Lower lobe of right lung (tissue), 2 donors: Measurements from ENCODE around the gene DTX4. TPM values are rescaled to one million over a fixed set of nuclear protein-coding genes. Genes with fewer than 3 reads are reported as not detected.

Experiments
- ATAC-seq, 2 donors: fragments of 200-7000 bp; cut with Tn5 transposase; one replicate each; pipeline ENCODE4 v1.9.1; 2020 to 2022; ENCODE audit warnings: mild to moderate bottlenecking in 2 of 2, moderate library complexity in 2 of 2
- DNase-seq: peaks from one replicate; pipeline ENCODE4 v3.0.0-alpha.2; 2020
- H3K27ac ChIP-seq: fragments of 200-600 bp; one replicate; pipeline ENCODE4 v1.8.0; 2022
- H3K27me3 ChIP-seq: fragments of 200-600 bp; one replicate; pipeline ENCODE4 v1.8.0; 2022; ENCODE audit warnings: low read depth
- H3K36me3 ChIP-seq: fragments of 200-600 bp; one replicate; pipeline ENCODE4 v1.8.0; 2022; ENCODE audit warnings: mild to moderate bottlenecking
- H3K4me1 ChIP-seq: fragments of 200-600 bp; one replicate; pipeline ENCODE4 v1.8.0; 2022
- H3K4me3 ChIP-seq: fragments of 200-600 bp; one replicate; pipeline ENCODE4 v1.8.0; 2022; ENCODE audit warnings: mild to moderate bottlenecking
- H3K9me3 ChIP-seq: fragments of 200-600 bp; one replicate; pipeline ENCODE4 v1.8.0; 2022
- intact Hi-C: fragments of 100-400 bp; cut with DNase I; formaldehyde crosslinking; loops from one replicate; pipeline ENCODE4 v1.11.0; 2022
- total RNA-seq: library from RNA; stranded (reverse); fragmentation: NEBNext Ultra II Directional; extraction: Animal tissue kit (Norgen Biotek cat#: 25700); gene quantifications from one replicate; pipeline ENCODE4 v1.2.1, GENCODE V29; 2021
- TF ChIP-seq, protein P1 (sequence below): fragments of 200-600 bp; IDR thresholded peaks from one replicate; pipeline ENCODE4 v1.8.0; 2022; ENCODE audit warnings: antibody characterized with exemption, mild to moderate bottlenecking
- donor health status: DM: no; HTN: yes; CAD: no; lungs with severe emphysema.

DTX4 gene
- total RNA-seq, 1 donor from 2014 or later, result 51.7 TPM

DNA sequence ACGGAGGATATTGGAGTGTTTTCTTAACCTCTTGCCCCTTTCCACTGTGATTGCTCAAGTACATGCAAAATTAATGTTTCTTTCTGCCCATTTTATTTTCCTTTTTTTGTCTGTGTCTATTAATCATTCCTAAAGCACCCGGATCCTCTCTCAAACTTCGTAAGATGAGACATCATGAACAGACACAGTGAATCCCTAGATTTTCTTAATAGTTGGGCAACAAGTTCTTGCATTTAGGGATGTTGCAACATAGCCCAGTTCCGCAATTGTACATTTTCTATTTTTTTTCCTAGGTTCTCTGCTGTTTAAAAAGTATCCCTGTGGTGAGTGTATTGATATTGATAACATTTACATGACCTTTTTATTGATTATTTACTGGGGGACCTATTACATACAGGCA lies 26.4 kb upstream of the DTX4 start:
- TF ChIP-seq, protein P1, sequence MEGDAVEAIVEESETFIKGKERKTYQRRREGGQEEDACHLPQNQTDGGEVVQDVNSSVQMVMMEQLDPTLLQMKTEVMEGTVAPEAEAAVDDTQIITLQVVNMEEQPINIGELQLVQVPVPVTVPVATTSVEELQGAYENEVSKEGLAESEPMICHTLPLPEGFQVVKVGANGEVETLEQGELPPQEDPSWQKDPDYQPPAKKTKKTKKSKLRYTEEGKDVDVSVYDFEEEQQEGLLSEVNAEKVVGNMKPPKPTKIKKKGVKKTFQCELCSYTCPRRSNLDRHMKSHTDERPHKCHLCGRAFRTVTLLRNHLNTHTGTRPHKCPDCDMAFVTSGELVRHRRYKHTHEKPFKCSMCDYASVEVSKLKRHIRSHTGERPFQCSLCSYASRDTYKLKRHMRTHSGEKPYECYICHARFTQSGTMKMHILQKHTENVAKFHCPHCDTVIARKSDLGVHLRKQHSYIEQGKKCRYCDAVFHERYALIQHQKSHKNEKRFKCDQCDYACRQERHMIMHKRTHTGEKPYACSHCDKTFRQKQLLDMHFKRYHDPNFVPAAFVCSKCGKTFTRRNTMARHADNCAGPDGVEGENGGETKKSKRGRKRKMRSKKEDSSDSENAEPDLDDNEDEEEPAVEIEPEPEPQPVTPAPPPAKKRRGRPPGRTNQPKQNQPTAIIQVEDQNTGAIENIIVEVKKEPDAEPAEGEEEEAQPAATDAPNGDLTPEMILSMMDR, result no peak
- Histone ChIP-seq H3K27me3 (no peaks in the 10 kb centered on the region), H3K4me1 (peaks cover 35% of the 10 kb centered on the region), H3K36me3 (peaks cover 21% of the 10 kb centered on the region), H3K9me3 (no peaks in the 10 kb centered on the region), H3K27ac (peak overlapping the region; percentile 96), H3K4me3 (peak overlapping the region; percentile 81)
- DNase-seq (no peak), ATAC-seq (no peak)
- intact Hi-C loops, result no loop called here

DNA sequence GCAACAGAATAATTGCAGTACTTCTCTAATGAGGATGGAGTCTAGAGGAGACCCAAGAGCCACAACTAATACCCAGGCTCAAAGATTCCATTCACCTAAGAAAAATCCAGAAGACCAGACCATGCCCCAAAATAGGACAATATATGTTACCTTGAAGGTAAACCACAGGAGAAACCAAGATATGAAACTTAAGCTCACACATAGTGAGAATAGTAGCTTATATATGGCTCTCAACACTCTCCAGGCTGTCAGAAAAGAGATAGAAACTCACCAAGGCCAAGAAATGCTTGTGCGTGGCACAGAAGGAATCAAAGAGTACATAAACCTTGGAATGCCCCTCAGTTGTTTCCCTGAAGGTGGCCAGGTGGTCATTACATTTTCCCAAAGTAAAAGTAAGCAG lies 20.2 kb upstream of the DTX4 start:
- intact Hi-C loops, result no loop called here
- DNase-seq (no peak), ATAC-seq (no peak)
- Histone ChIP-seq H3K27me3 (no peaks in the 10 kb centered on the region), H3K27ac (no peak overlapping the region), H3K36me3 (peaks cover 37% of the 10 kb centered on the region), H3K4me1 (no peaks in the 10 kb centered on the region), H3K9me3 (no peaks in the 10 kb centered on the region), H3K4me3 (no peak overlapping the region)
- TF ChIP-seq, protein P1, result no peak

DNA sequence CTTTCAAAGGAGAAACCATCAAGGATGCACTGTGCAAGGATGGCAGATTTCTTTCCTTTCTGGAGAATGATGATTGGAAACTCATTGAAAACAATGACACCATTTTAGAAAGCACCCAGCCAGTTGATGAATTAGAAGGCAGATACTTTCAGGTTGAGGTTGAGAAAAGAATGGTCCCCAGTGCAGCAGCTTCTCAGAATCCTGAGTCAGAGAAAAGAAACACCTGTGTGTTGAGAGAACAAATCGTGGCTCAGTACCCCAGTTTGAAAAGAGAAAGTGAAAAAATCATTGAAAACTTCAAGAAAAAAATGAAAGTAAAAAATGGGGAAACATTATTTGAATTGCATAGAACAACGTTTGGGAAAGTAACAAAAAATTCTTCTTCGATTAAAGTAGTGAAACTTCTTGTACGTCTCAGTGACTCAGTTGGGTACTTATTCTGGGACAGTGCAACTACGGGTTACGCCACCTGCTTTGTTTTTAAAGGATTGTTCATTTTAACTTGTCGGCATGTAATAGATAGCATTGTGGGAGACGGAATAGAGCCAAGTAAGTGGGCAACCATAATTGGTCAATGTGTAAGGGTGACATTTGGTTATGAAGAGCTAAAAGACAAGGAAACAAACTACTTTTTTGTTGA lies 19.5 kb upstream of the DTX4 start:
- intact Hi-C loops, result no loop called here
- H3K27ac ChIP-seq, result no peak overlapping the region
- H3K4me1 ChIP-seq, result no peaks in the 10 kb centered on the region
- H3K36me3 ChIP-seq, result peaks cover 31% of the 10 kb centered on the region
- H3K4me3 ChIP-seq, result no peak overlapping the region
- no peaks in the 10 kb centered on the region for H3K9me3 ChIP-seq
- no peak for ATAC-seq
- no peak for DNase-seq
- no peaks in the 10 kb centered on the region for H3K27me3 ChIP-seq
- TF ChIP-seq, protein P1, result no peak

DNA sequence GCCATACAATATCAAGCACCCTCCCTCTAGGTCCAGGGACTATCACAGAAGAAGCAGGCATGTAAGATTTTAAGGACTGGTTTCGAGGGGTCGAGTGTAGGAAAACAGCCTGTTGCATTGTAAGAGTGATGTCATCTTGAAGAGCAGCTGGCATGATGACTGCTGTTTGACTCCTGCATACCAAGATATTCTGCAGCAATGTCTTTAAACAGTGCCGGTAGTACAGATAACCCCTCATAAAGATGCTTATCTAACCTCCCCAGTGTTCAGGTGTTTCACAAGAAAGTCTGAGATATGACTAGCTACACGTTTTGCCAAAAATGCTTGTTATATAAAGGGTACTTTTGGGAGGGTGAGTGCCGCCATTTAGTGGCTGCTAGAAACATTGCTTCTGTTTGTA lies 17.3 kb upstream of the DTX4 start:
- no peaks in the 10 kb centered on the region for H3K4me1 ChIP-seq
- peak in 1 of 2 donors; percentile 28 for ATAC-seq
- no peaks in the 10 kb centered on the region for H3K27me3 ChIP-seq
- H3K36me3 ChIP-seq, result peaks cover 21% of the 10 kb centered on the region
- TF ChIP-seq, protein P1, result no peak
- no peak overlapping the region for H3K27ac ChIP-seq
- H3K9me3 ChIP-seq, result no peaks in the 10 kb centered on the region
- no peak for DNase-seq
- intact Hi-C loops, result no loop called here
- H3K4me3 ChIP-seq, result no peak overlapping the region

DNA sequence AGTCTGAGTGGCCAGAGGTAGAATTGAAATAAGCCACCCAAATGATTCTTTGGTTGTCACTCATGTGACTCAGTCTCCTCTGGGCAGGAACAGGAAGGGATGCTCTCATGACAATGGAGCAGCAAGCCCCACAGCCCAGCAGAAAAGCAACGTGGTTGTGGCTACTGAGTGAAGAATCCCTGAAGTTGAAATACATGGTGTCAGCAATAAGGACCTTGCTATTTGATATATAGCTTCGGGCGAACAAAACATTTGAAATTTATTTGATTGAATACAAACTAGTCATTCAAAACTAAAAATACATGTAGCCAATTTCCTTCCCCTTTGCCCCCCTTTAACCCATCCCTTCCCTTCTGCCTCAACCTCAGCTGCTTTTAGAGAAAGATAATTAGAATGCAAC lies 14.5 kb upstream of the DTX4 start:
- no peaks in the 10 kb centered on the region for H3K4me1 ChIP-seq
- TF ChIP-seq, protein P1, result no peak
- H3K9me3 ChIP-seq, result no peaks in the 10 kb centered on the region
- DNase-seq (no peak), ATAC-seq (no peak)
- no peaks in the 10 kb centered on the region for H3K36me3 ChIP-seq
- intact Hi-C loops, result no loop called here
- no peak overlapping the region for H3K4me3 ChIP-seq
- no peaks in the 10 kb centered on the region for H3K27me3 ChIP-seq
- no peak overlapping the region for H3K27ac ChIP-seq
